NCI-H2227 (cell line): ENCODE measurements around the gene CCDC197.

Source experiments
- DNase-seq: peaks from one replicate; lab custom pipeline; 2025; ENCODE audit not compliant: unreplicated experiment; lab: John Stamatoyannopoulos, UW

CCDC197 gene

DNA sequence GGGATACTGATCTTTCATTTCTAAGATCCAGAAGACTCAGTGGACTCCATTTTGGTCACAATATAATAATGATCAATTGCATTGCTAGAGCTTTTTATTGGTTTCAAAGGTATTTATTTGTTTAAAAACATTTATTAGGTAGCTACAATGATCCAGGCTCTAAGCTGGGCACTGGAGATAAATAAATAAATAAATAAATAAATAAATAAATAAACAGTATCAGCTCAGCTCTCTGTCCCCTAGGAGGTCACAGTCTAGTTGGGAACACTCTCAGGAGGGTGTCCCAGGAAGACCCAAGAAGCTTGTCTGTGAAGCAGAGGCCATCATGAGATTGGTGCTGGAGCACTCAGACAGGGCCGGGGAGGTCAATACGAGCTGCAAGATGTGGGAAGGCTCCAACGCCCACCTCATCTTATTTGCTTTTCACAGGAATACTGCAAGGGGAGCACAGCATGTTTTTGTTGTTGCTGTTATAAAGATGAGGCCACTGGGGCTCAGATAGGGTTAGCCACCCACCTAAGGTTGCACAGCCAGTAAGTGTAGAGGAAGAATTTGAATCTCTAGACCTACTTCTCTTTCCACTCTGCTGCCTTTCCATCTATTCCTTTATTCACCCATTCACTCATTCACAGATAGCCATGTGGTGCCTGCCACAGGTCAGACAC lies 36.2 kb upstream of the CCDC197 start:
- DNase-seq: no peak

DNA sequence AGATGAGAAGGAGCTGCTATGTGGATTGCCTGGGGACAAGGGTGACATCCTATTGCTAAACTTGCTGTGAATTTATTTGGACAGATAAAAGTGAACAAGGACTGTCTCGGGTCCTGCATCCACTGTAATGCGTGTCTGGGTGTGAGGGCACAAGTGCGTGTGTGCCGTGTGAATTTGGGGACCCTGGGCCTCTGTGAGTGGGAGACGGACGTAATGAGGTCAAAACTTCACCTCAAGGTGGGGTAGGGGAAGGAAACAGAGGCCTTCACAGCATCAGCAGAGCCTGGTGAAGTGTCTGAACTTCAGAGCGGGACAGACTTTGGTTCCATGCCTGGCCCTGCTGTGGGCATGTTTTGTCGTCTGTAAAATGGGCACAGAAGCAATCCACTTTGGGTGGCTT lies 35.5 kb upstream of the CCDC197 start:
- DNase-seq: no peak

DNA sequence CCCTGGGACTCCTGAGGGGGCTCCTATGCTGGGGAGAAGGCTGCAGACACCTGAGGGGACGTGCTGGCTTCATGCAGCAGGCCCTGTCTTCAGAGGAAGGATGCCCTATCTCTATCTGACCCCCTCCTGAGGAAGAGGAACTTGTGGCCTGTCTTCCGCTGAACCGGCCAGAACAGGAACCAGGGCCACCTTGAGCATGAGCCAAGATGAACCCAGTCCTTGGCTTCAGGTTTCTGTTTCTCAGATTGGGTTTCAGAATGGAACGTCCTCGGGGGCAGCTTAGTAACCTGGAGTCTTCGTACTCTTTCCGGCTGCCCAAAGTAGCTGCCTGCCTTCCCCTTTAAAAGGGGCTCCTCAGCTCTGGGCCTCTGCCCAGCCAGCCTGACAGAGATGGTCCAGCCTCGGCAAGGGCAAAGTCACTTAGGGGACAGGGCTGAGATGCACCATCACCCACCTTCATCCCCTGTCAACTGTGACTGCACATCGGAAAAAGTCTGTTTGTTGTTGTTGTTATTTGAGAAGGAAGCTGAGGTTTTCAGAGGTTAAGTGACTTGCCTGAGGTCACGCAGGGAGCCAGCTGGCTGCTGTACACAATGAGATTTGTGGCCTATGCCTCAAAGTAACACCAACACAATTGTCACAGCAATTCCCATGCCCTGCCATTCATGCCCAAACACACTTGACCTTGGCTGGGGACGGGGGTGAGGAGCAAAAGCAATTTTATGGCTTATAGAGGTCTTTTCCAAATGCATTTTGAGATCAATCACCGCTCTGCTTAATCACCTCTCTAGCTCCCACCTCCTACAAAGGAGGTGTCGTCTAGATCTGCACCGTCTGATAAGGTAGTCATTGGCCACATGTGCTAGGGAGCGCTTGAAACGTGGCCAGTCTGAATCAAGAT lies 34.1 kb upstream of the CCDC197 start:
- no peak for DNase-seq

DNA sequence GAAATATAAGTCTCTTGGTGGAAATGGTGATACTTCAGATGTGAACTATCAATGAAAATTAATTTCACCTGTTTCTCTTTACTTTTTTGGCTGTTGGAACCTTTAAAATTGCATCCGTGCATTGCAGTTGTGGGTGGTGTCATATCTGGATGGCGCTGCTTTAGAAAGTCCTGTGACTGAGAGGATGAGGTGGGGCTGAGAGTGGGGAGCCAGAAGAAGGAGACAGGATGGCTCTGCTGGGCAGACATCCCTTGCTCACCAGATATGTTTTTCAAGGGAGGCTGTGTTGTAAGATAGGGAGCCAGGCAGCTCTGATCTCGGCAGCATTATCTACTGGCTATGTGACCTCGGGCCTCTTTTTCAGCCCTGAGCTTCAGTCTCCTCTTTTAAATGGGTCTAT lies 33.4 kb upstream of the CCDC197 start:
- no peak for DNase-seq

DNA sequence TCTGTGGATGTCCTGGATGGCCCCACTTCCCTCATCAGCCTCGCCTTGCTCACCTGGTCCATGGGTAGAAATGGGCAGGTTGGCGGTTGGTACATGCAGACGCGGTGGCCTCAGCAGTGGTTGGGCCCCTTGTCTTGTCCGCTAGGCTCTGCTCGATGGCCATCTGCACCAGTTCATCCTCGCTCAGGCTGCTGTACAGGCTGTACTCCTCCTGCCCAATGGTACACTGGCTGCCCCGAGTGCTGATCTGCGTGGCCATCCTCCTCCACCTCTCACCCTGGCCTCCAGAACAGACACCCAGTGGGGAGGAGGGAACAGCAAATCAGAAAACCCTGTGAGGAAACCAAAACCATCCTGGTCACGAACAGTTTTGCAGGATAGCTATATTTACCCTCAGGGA lies 32.8 kb upstream of the CCDC197 start:
- no peak for DNase-seq

DNA sequence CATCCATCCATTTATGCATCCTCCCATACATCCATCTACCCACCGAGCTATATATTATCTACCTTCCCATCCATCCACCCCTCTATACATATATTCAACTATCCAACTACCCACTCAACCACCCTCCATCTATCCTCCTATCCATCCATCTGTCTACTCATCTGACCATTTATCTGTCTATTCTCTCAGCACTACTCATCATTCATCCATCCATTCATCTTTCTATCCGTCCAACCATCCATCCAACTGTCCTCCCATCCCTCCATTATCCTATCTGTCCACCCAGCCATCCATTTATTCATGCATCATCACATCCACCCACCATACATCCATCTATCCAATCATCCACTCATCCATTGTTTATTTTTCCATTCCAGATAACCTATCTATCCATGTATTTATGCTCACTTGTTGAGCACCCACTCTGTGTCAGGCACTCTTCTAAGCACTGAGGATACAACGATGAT lies 32.2 kb upstream of the CCDC197 start:
- DNase-seq: no peak

DNA sequence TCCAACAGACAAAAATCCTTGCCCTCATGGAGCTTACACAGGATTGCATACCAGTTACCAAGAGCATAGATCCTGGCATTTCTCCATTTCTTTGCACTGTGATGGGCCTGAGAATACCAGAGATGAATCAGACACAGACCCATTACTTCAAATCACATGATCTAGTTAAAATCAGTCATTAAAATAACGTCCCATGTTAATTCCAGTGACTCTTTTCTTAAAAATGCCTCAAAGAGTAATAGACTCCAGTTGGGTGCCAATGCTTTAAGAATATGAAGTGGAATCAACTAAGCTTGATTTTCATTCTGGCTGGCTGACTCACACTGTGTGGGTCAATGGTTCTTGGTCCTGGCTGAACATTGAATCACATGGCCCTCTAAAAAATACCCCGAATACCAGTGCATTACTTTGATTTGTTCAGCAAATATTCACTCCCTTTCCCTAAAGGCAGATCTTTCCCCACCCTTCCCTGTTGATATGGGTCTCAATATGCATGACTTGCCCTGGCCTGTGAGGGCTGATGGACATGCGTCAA lies 31.7 kb upstream of the CCDC197 start:
- no peak for DNase-seq

DNA sequence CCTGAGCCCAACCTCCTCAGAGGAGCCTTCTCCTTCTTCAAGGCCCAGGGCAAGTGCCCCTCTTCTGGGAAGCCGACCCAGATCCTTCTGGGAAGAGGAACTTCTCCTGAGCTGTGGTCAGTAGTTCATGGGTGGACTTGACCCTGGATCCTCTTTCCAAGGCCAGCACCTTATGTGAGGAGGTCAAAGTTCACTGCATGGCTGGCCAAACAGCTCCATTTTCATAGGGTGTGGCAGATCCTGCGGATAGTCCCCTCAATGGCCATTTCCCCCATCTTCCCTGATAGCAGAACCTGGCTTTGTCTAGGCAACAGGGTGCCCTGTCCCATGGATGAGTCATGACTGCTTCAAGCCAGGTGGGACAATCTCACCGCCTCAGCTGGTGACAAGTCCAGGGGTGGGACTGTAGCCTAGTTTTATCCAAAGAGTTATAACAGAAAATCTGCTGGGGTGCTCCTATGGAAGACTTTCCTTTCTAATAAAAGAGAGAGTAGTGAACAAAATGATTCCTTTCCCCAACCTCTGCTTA lies 31.1 kb upstream of the CCDC197 start:
- DNase-seq: no peak

DNA sequence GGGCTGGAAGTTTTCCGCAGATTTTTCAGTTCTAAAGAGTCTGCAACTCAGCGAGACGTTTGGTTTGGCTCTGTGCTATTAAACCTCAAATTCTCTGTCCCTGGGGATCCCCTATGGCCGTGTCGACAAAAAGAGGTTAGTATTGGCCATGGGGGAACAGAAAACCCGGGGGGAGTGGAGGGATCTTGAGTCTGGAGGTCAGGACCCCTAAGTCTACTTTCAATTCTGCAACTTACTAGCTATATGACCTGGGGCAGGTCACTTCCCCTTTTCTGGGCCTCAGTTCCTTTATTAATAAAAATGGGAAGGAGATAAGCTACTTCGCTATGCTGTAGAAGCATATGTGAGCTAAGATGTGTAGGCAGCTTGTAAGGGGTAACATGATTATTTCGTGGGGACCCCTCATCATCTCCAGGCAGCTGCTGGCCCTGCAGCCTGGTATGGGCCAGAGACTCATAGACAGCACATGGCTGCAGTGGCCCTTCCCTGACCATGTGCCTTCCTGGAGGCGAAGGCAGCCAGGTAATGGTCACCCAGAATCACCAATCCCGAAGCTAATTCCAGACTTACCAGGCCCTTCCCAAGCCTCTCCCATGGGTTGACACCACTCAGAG lies 29.4 kb upstream of the CCDC197 start:
- DNase-seq: no peak

DNA sequence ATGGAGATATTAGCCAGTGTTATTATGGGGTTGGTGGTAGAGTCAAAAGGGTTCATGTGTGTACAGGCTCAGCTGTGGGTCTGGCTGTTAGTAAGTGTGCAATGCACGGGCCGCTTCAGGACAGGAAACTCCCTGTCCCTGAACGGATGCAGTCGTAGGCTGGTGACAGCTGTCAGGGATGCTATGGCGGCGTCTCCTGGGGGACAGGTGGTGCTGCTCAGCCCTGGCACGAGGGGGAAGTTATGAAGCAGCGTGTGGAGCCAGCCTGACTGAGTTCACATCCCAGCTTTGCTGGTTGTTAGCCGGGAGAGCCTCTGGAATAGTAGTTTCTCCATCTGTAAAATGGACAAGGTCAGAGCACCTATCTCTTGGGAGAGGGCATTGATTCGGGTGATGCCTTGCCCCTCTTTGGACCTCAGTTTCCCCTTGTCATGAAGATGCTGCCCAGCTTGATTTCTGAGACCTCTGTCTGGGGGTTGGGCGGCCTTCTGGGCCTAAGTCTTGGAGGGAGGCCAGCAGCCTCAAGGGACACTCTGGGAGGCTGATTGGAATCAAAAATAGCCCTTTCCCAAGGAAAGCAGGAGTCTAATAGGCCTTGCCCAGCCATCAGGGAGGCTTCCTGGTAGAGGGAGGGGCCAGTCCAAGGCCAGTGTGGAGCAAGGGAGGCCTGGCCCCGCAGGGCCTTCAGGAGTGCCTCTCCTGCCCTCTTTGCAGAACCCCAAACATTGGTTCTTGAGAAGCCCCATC lies 27.8 kb upstream of the CCDC197 start:
- DNase-seq: no peak

DNA sequence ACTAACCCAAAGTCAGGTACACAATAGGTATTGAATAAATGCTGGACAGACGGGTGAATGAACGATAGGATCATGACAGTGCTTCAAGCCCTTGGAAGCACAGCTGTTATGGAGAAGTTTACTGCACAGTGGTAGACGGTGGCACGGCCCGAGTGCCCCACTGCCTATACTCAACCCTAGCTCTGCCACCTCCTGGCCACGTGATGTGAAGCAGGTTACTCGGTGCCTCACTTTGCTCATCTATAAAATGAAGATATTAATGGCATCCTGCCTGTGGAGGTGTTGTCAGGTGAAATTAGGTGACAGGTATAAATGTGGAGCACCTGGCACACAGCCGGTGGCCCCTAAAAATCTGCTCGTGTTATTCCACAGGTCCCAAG lies 26.5 kb upstream of the CCDC197 start:
- no peak for DNase-seq

DNA sequence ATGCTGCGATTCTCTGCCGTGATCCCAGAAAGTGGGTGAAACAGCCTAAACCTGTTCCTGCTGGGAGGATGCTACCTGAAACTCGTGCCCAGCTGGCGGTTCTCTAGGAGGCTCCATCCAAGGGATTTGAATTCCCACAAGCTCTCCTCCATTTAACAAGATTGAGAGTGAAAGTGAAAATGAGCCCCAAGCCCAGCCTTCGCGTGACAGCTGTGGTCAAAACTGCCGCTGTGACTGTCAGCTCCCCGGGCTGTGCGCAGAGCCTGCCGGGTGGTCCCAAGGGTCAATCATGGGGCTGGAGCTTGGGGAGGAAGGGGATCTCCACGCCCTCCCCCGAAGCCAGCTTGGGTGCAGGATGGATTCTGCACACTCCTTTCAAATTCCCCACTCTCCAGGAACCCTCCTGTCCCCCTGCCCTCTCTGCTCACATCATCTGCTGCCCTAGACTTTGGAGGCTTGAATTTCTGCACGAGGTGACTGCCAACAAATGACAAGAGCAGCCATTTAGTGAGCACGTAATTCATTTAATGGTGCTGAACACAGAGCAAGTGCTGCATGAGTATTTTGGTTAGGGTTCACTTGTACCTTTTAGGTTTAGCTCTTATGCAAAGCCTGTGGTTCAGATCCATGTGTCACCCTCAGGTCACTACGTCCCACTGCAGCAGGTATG lies 26.0 kb upstream of the CCDC197 start:
- no peak for DNase-seq

DNA sequence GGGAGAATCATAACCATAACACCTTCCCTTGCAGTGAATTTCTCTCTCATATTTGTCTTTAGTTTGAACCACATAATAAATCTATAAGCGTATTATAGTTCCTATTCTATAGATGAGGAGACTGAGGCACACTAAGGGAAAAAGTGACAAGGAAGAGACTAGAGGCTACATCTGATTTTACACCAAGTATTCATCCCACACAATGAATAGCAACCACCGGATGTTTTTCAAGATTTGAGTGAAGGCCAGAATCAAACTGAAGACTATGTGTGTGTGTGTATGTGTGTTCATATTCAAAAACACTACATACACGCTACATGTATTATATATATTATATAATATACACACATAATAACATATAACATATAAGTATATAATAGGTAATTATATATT lies 25.5 kb upstream of the CCDC197 start:
- no peak for DNase-seq

DNA sequence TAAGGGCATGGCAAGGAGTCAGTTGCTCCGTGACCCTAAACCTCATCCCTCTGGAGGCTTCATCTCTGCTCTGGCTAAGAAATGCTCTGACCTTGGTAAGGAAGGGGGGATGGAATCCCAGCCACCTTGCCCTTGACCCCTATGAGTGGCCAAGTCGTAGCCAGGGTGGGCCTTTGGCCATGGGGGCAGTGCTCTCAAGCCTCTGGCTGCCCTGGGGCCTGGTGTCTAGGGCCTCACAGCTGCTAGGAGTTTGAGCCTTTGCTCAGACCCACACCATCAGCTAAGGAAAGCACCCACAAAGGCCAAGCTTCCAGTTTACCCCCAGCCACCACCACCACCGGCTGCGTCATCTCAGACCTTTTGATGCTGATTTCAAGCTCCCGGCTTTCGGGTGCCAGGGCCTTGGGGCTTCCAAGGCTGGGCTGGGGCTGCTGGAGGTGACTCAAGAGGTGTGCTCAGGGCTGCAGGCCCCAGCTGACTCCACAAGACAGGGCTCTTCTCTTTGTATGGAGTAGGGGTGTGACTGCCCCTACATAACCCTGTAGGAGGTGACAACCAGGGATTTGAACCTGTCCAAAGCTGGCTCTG lies 24.4 kb upstream of the CCDC197 start:
- no peak for DNase-seq

DNA sequence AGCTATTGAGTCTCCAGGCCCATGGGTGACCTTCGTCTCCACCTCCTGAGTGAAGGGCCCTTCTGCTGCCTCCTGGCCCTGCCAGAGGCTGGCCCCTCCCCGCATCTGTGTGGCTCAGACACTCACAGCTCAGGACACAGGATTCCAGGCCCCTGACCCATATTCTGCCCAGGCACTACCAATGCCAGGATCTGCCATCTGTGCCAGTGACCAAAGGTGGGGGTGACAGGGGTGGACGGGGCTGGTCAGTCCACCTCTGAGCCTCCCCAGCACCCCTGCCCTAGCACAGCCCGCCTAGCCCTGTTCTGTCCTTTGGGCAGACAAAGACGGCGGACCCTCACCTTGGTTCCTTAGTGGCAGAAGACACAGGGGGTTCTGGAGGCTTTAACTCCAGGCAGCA lies 23.5 kb upstream of the CCDC197 start:
- no peak for DNase-seq

DNA sequence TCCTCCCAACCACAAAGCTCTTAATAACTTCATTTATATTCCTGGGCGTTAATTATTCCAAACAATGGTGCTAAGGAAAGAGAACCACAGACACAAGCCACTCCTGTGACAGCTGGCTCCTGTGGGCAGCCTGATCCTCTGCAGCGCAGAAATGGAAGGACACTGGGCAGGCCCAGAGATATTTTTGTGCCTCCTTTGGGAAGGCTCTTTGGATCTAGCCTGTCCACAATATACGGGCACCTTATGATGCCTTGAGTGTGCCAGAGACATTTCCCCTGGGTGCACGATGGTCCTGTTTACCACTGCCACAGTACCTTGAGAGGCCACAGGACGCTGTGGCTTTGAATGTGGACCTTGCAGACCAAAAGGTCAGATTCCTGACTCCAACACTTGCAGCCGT lies 22.8 kb upstream of the CCDC197 start:
- no peak for DNase-seq

DNA sequence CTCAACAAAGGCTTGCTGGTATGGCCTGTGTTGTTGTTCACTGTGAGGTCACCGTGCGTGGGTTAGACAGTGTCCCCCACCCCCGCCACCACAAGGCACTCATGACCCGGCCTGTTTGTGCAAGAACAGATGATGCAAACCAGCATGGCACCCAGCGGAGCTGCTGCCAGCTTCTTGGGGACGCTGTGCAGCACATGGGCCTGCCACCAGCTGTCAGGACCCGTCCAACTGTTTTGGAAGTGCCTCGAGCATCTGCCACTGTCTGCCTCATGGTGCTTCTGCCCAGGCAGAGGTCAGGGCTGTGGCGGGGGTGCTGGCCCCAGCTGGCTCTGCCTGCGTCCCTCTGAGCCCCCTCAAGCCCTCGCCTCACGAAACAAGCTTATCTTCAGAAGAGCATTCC lies 22.3 kb upstream of the CCDC197 start:
- no peak for DNase-seq

DNA sequence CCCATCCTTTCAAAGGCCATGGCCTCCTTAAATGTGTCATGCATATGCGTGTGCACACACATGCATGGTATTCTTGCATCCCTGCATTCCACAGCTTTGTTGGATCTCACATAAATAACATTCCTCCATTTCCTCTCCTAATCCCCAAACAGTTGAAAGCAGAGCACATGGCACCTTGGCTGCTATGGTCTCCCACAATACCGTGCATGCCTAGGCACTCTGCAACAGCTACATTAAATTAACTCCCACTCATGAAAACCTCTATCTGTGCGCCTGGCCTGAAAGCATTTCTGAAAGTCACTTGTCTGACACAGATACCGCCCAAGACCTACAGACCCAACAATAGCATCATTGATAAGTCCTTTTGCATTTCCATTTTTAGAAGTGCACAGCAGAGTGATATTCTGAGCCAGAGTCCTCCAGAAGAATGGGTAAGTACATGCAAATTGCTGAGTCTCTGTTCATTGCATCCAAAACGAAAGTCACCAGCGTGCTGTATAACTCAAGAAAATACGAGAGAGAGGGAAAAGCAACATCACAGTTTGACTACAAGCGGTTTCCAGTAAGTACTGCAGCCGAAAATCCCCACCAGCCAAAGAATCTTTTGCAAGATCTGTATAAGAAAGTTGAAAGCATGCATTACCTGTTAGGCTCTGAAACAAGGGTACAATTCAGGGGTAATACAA lies 21.2 kb upstream of the CCDC197 start:
- no peak for DNase-seq

DNA sequence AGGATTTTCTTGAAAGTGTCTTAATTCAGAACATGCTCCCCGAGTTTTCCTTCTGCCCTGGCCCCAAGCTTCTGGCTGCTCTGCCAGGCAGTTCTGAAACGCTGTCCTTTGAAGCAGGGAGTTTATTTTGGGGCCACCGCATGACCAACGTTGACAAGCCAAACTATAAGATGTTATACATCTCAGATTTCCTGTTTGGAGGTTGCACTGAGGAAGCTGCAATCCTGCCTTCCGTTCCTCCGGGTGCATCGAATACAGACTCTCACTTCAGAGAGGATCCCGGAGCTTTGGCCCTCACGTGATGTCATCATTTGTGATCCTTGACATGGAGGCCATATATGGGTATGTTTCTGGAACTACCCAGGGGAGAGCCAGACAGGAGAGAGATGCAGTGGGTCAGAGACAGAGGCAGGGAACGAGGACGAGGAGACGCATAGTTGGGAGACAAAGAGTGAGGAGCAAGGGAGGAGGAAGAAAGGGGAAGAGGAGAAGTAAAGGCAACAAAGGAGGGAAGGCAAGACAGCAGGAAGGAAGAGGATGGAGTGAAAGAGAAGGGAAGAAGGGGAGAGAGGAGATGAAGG lies 20.5 kb upstream of the CCDC197 start, which contains the start of gene ASB2:
TSS of gene ASB2 (minus strand) at position 94 of the 581 bp plus-strand sequence. CDS start 12,031 bp downstream, outside the sequence.
- DNase-seq: no peak
